Neural crest cell (in vitro differentiated cells): ENCODE results near the gene TRA2B. TPM values are rescaled to one million over a fixed set of nuclear protein-coding genes. Genes with fewer than 3 reads are reported as not detected.

Experiments used
- DNase-seq: peaks from one replicate; pipeline ENCODE4 v3.0.0; 2021; ENCODE audit warnings: low read depth, mixed read lengths, low spot score
- H3K27ac Mint-ChIP-seq: one replicate; pipeline ENCODE4 v1.8.0; 2021; ENCODE audit warnings: mild to moderate bottlenecking, mixed read lengths; ENCODE audit not compliant: unreplicated experiment
- H3K27me3 Mint-ChIP-seq: 2 replicates; pipeline ENCODE4 v1.8.0; 2021; ENCODE audit warnings: low read depth, mild to moderate bottlenecking, mixed read lengths
- H3K36me3 Mint-ChIP-seq: 2 replicates; pipeline ENCODE4 v1.8.0; 2021; ENCODE audit warnings: low read depth, mild to moderate bottlenecking, mixed read lengths
- H3K4me1 Mint-ChIP-seq: 2 replicates; pipeline ENCODE4 v1.8.0; 2021; ENCODE audit warnings: mixed read lengths
- H3K4me3 Mint-ChIP-seq: one replicate; pipeline ENCODE4 v1.8.0; 2021; ENCODE audit warnings: mild to moderate bottlenecking, mixed read lengths
- H3K9me3 Mint-ChIP-seq: 2 replicates; pipeline ENCODE4 v1.8.0; 2021; ENCODE audit warnings: mixed read lengths
- total RNA-seq: library from RNA; stranded (reverse); gene quantifications from 2 replicates; pipeline ENCODE4 v1.2.1, GENCODE V29; 2021
- TF ChIP-seq, protein P1 (sequence below): fragments of 200-600 bp; sonication (generic); conservative IDR thresholded peaks from 2 replicates; pipeline ENCODE4 v1.5.0; 2021; ENCODE audit warnings: antibody characterized with exemption, mild to moderate bottlenecking

The TRA2B gene
- total RNA-seq, 1 donor from 2014 or later = 314 TPM

DNA sequence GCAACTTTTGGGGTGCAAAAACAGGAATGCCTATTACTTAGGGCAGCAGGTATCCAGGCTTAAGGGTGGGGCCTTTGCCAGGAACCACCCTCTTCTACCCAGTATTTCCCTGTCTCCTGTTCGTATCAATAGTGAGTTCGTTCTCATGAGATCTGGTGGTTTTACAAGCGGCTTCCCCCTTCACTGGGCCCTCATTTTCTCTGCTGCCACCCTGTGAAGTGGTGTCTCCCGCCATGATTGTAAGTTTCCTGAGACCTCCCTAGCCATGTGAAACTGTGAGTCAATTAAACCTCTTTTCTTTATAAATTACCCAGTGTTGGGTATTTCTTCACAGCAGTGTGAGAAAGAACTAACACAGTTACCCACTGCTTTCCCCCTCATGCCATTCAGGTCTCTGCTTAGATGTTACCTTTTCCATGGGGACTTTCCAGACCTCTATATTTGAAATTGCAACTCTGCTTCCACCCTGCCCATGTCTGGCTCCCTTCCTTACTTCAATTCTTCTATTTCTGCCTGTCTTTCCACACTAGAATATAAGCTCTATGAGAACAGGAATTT lies 23.9 kb upstream of the TRA2B start:
- Mint-ChIP-seq H3K27ac (no peak overlapping the region), H3K27me3 (no peaks in the 10 kb centered on the region), H3K4me1 (no peaks in the 10 kb centered on the region), H3K36me3 (peaks cover 3% of the 10 kb centered on the region), H3K4me3 (no peak overlapping the region), H3K9me3 (no peaks in the 10 kb centered on the region)
- TF ChIP-seq, protein P1, sequence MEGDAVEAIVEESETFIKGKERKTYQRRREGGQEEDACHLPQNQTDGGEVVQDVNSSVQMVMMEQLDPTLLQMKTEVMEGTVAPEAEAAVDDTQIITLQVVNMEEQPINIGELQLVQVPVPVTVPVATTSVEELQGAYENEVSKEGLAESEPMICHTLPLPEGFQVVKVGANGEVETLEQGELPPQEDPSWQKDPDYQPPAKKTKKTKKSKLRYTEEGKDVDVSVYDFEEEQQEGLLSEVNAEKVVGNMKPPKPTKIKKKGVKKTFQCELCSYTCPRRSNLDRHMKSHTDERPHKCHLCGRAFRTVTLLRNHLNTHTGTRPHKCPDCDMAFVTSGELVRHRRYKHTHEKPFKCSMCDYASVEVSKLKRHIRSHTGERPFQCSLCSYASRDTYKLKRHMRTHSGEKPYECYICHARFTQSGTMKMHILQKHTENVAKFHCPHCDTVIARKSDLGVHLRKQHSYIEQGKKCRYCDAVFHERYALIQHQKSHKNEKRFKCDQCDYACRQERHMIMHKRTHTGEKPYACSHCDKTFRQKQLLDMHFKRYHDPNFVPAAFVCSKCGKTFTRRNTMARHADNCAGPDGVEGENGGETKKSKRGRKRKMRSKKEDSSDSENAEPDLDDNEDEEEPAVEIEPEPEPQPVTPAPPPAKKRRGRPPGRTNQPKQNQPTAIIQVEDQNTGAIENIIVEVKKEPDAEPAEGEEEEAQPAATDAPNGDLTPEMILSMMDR = no peak
- no peak for DNase-seq

DNA sequence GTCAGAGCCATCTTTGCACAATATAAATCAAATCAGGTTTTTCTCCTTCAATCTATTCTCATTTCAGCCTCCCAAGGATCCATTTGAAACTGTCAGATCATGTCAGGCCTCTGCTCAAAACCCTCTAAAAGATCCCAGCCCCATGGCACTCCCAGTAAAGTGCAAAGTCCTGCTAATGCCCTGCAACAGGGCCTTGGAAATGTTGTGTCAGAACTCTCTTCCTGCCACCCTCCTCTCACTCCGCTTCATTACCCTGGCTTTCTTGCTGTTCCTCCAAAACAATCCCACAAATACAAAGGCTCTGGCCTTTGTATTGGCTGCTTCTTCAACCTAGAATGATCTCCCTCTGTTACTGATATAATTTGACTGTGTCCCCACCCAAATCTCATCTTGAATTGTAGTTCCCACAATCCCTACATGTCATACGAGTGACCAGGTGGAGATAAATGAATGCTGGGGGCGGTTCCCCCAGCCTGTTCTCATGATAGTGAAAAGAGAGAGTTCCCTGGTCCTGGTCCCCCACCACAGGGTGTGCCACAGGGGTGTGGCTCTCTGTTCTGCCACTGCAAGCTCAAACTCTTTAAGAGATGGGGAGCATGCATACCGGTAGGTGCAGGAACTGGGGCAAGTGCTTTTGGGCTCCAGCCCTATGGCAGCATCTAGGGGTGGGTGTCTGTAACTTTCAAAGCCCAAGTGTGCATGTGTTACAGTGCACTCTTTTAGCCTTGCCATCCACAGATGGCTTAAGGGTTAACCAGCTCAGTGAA lies 22.9 kb upstream of the TRA2B start:
- Mint-ChIP-seq H3K4me3 (no peak overlapping the region), H3K4me1 (no peaks in the 10 kb centered on the region), H3K27ac (no peak overlapping the region), H3K27me3 (peaks cover 3% of the 10 kb centered on the region), H3K9me3 (no peaks in the 10 kb centered on the region), H3K36me3 (peaks cover 3% of the 10 kb centered on the region)
- TF ChIP-seq, protein P1 = no peak
- no peak for DNase-seq

DNA sequence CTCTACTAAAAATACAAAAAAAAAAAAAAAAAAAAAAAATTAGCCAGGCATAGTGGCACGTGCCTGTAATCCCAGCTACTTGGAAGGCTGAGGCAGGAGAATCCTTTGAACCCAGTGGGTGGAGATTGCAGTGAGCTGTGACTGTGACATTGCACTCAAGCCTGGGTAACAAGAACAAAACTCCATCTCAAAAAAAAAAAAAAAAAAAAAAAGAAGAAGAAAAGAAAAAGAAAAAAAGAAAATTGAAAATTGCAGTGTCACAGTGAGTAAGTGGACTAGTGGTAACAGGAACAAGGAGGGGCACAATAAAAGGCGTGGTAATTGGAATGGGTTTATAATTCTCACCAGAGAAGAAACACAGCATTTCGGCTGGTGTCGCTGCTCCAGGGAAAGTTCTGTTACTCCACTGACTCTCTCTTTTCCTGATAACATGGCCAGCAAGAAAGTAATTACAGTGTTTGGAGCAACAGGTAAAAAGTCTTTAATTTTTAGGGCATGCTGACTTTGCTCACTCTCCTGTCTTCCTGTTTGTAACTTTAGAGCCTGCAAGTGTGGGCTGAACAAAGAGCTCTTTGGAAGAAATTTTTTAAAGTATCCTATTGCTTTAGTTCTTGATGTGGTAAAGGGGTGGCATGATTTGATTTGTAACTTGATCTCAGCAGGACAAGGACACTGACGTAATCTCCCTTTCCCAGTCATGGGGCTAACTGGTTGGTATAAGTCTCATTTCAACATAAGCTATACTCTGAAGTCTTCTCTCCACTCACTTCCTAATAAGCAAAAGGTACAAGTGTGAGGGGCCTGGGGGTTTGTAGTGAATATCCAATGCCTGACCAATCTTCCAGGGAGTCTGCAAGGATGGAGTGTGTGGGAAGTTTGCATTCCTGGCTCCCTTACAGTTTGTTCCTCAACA lies 22.1 kb upstream of the TRA2B start:
- H3K36me3 Mint-ChIP-seq = peaks cover 3% of the 10 kb centered on the region
- no peak overlapping the region for H3K4me3 Mint-ChIP-seq
- no peaks in the 10 kb centered on the region for H3K4me1 Mint-ChIP-seq
- TF ChIP-seq, protein P1 = no peak
- peaks cover 3% of the 10 kb centered on the region for H3K27me3 Mint-ChIP-seq
- no peaks in the 10 kb centered on the region for H3K9me3 Mint-ChIP-seq
- no peak for DNase-seq
- H3K27ac Mint-ChIP-seq = no peak overlapping the region

DNA sequence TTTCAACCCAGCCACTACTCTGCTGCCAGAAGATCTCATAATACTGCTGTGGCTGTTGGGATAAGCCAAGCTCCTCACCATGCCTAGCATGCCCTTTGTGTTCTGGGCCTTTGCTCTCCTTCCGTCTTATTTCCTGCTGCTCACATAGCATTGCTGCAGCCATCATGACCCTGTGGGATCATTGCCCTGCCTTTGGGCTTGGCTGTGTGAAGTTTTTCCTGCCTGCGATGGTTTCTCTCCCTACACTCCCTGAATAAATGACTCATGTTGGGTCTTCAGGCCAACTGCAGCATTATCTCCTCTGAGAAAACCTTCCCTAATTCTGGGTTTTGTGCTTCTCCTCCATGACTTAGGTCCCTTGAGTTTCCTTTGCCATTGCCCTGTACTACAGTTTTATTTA lies 20.8 kb upstream of the TRA2B start:
- TF ChIP-seq, protein P1 = no peak
- Mint-ChIP-seq H3K4me1 (no peaks in the 10 kb centered on the region), H3K27ac (peak overlapping the region; percentile 8), H3K27me3 (peaks cover 3% of the 10 kb centered on the region), H3K4me3 (no peak overlapping the region), H3K36me3 (no peaks in the 10 kb centered on the region), H3K9me3 (no peaks in the 10 kb centered on the region)
- DNase-seq = no peak

DNA sequence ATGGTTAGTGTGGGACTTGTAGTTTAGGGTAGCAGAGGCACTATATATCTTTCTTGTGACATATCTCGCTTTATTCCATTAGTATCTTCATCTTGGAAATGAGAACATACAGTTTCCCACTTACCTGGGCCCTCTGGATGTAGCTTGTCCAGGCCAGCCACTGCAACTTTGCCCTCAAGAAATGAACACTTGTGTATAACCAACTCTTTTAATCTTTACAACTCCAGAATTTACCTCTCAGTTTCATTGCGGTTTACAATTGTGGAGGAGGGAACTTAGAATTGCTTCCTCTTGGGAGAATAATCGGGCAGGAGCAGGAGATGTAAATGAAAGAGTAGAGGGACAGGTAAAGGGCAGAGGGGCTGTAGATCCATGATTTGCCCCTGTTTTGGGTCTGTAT lies 18.4 kb upstream of the TRA2B start:
- Mint-ChIP-seq H3K9me3 (no peaks in the 10 kb centered on the region), H3K27me3 (peaks cover 6% of the 10 kb centered on the region), H3K4me1 (no peaks in the 10 kb centered on the region), H3K27ac (no peak overlapping the region), H3K4me3 (no peak overlapping the region), H3K36me3 (no peaks in the 10 kb centered on the region)
- DNase-seq = no peak
- TF ChIP-seq, protein P1 = no peak
